Measurements from ENCODE around the gene THADA.
"Not testable (repeated sequence)": the region's sequence is repeated elsewhere in the genome, so short reads cannot be mapped to it uniquely, and the experiment has no call there.

The THADA gene

GRCh38 chr2:43595603-43596412 is at the start of gene THADA:
Gene THADA (minus strand): TSS chr2:43596038. CDS start chr2:43592392, 3,646 bp downstream.
- DNase-seq, result peak; percentile 99

GRCh38 chr2:43643680-43644079 is 47.8 kb upstream of the THADA start:
- DNase-seq, result no peak

- DNase-seq, result no peak
These were observed 46.5 kb upstream of the THADA start for GRCh38 chr2:43642363-43642762.

GRCh38 chr2:43637030-43637803 is 41.4 kb upstream of the THADA start, which contains the start of gene PLEKHH2:
Gene PLEKHH2 (plus strand): TSS chr2:43637260. CDS start chr2:43644674, 7,414 bp downstream.
- DNase-seq, result peak; percentile 97

- DNase-seq, result peak; percentile 29
These were observed 40.8 kb upstream of the THADA start for GRCh38 chr2:43636621-43637020.

- DNase-seq, result not testable (repeated sequence)
These were observed 40.3 kb upstream of the THADA start for GRCh38 chr2:43636153-43636552.

GRCh38 chr2:43634604-43635306 is 38.9 kb upstream of the THADA start:
- DNase-seq, result no peak

- DNase-seq, result no peak
These were observed 35.9 kb upstream of the THADA start for GRCh38 chr2:43631618-43632317.

- no peak for DNase-seq
These were observed 27.2 kb upstream of the THADA start for GRCh38 chr2:43622931-43623451.

GRCh38 chr2:43619511-43619910 is 23.7 kb upstream of the THADA start:
- DNase-seq, result no peak

- DNase-seq, result no peak
These were observed 21.3 kb upstream of the THADA start for GRCh38 chr2:43616967-43617680.

GRCh38 chr2:43612944-43613343 is 17.1 kb upstream of the THADA start:
- no peak for DNase-seq

GRCh38 chr2:43611987-43612894 is 16.4 kb upstream of the THADA start:
- DNase-seq, result peak; percentile 86

GRCh38 chr2:43610361-43610760 is 14.5 kb upstream of the THADA start:
- no peak for DNase-seq

GRCh38 chr2:43609290-43609918 is 13.6 kb upstream of the THADA start:
- DNase-seq, result peak; percentile 48

GRCh38 chr2:43605851-43606250 is 10.0 kb upstream of the THADA start:
- DNase-seq, result no peak

GRCh38 chr2:43605079-43605655 is 9.3 kb upstream of the THADA start:
- peak; percentile 45 for DNase-seq

GRCh38 chr2:43604674-43605073 is 8.8 kb upstream of the THADA start:
- DNase-seq, result no peak

- not testable (repeated sequence) for DNase-seq
These were observed 4.8 kb upstream of the THADA start for GRCh38 chr2:43600596-43600995.

- no peak for DNase-seq
These were observed 963 bp downstream of the THADA start for GRCh38 chr2:43594875-43595274.

Measured in stimulated activated CD8-positive, alpha-beta memory T cell treated with anti-CD3 and anti-CD28 coated beads, Interleukin-4, amount 100 ng/mL, for 48 hours (primary cell).